HepG2 (cell line): ENCODE data around the gene MAPK1. TPM values are rescaled to one million over a fixed set of nuclear protein-coding genes. Genes with fewer than 3 reads are reported as not detected.
A peak's percentile ranks its signal among the peaks of the same experiment; 100 is the strongest.

ENCODE experiments used
- AGO1 ChIP-seq: fragments of 200-400 bp; formaldehyde crosslinking; IDR thresholded peaks from 2 replicates; pipeline ENCODE4 v1.6.1; 2017; ENCODE audit warnings: mild to moderate bottlenecking, low read depth, low read length, moderate library complexity; ENCODE audit not compliant: poor library complexity, severe bottlenecking
- IKZF4 ChIP-seq: sonication (generic); formaldehyde crosslinking; IDR thresholded peaks from 2 replicates; pipeline ENCODE4 v1.5.1; 2020; ENCODE audit warnings: borderline replicate concordance, mild to moderate bottlenecking, low read depth, missing genetic modification reagents; ENCODE audit errors: not compliant biosample characterization
- NAIF1 ChIP-seq: sonication (generic); formaldehyde crosslinking; IDR thresholded peaks from 2 replicates; pipeline ENCODE4 v1.5.0; 2020; ENCODE audit warnings: mild to moderate bottlenecking, missing genetic modification reagents, borderline replicate concordance
- NFE2L2 ChIP-seq: fragments of 150-350 bp; IDR thresholded peaks from 2 replicates; pipeline ENCODE4 v1.6.1; 2014; ENCODE audit warnings: low read length
- NR1H2 ChIP-seq: sonication (generic); formaldehyde crosslinking; IDR thresholded peaks from 2 replicates; pipeline ENCODE4 v1.8.1; 2022; ENCODE audit warnings: low read depth, missing genetic modification reagents, borderline replicate concordance
- PITX1 ChIP-seq: sonication (generic); formaldehyde crosslinking; IDR thresholded peaks from 2 replicates; pipeline ENCODE4 v1.5.1; 2020; ENCODE audit warnings: mild to moderate bottlenecking, missing genetic modification reagents
- RAD21 ChIP-seq: fragments of 450-650 bp; formaldehyde crosslinking; IDR thresholded peaks from 2 replicates; pipeline ENCODE4 v1.5.0; 2020; ENCODE audit warnings: mild to moderate bottlenecking
- SAP130 ChIP-seq: IDR thresholded peaks from 2 replicates; pipeline ENCODE4 v1.6.1; 2016; ENCODE audit warnings: low read depth
- ZFP37 ChIP-seq: sonication (generic); formaldehyde crosslinking; IDR thresholded peaks from 2 replicates; pipeline ENCODE4 v1.4.0; 2020; ENCODE audit warnings: missing genetic modification reagents, borderline replicate concordance
- ZNF207 ChIP-seq: fragments of 450-650 bp; IDR thresholded peaks from 2 replicates; pipeline ENCODE4 v1.6.1; 2016; ENCODE audit warnings: antibody characterized with exemption, borderline replicate concordance
- ZNF441 ChIP-seq: sonication (generic); formaldehyde crosslinking; IDR thresholded peaks from 2 replicates; pipeline ENCODE4 v1.7.0; 2021; ENCODE audit warnings: missing genetic modification reagents, borderline replicate concordance
- ZNF451 ChIP-seq: sonication (generic); formaldehyde crosslinking; IDR thresholded peaks from 2 replicates; pipeline ENCODE4 v1.5.0; 2020; ENCODE audit warnings: mild to moderate bottlenecking, missing genetic modification reagents
- ZNF468 ChIP-seq: sonication (generic); formaldehyde crosslinking; IDR thresholded peaks from 2 replicates; pipeline ENCODE4 v1.8.0; 2022; ENCODE audit warnings: mild to moderate bottlenecking, moderate library complexity, missing genetic modification reagents
- ZNF558 ChIP-seq: sonication (generic); formaldehyde crosslinking; IDR thresholded peaks from 2 replicates; pipeline ENCODE4 v1.9.0; 2022; ENCODE audit warnings: mild to moderate bottlenecking, missing genetic modification reagents, borderline replicate concordance
- ZNF788 ChIP-seq: sonication (generic); formaldehyde crosslinking; IDR thresholded peaks from 2 replicates; pipeline ENCODE4 v1.5.0; 2020; ENCODE audit warnings: mild to moderate bottlenecking, missing genetic modification reagents, borderline replicate concordance
- polyA plus RNA-seq, 8 experiments: library from polyadenylated mRNA; depleted of rRNA in 3 of 8; stranded (reverse) in 7 of 8; unstranded in 1 of 8; fragments of >200 nt; fragmentation: Illumina TruSeq in 4 of 8; extraction: Trizol in 4 of 8; gene quantifications; 2 replicates each; pipeline versions ENCODE4 v1.2.1 to v1.2.3, GENCODE V29; 2011 to 2016; ENCODE audit warnings: low read depth in 4 of 8, missing spikeins in 1 of 8, mixed read lengths in 1 of 8; ENCODE audit not compliant: insufficient read depth in 1 of 8
- total RNA-seq, 5 experiments: library from RNA; depleted of rRNA; stranded (reverse); fragments of >200 nt; fragmentation: Illumina TruSeq; extraction: Trizol; gene quantifications; 2 replicates each; pipeline ENCODE4 v1.2.3, GENCODE V29; 2016; ENCODE audit warnings: low read depth in 1 of 5
- TF ChIP-seq, protein P1 (sequence below): IDR thresholded peaks from 2 replicates; pipeline ENCODE4 v1.6.1; 2016; ENCODE audit warnings: low read depth, borderline replicate concordance
- TF ChIP-seq, protein P2 (sequence below): sonication (generic); formaldehyde crosslinking; IDR thresholded peaks from 2 replicates; pipeline ENCODE4 v1.4.0; 2020; ENCODE audit warnings: missing genetic modification reagents, low read depth, mild to moderate bottlenecking, borderline replicate concordance
- TF ChIP-seq, protein P3 (sequence below): sonication (generic); formaldehyde crosslinking; IDR thresholded peaks from 2 replicates; pipeline ENCODE4 v1.8.1; 2023; ENCODE audit warnings: mild to moderate bottlenecking, missing genetic modification reagents
- TF ChIP-seq, protein P4 (sequence below): sonication (generic); formaldehyde crosslinking; IDR thresholded peaks from 2 replicates; pipeline ENCODE4 v1.4.0; 2020; ENCODE audit warnings: missing genetic modification reagents, borderline replicate concordance
- TF ChIP-seq, protein P5 (sequence below): sonication (generic); formaldehyde crosslinking; IDR thresholded peaks from 2 replicates; pipeline ENCODE4 v1.5.0; 2020; ENCODE audit warnings: missing genetic modification reagents, mild to moderate bottlenecking, borderline replicate concordance
- TF ChIP-seq, protein P6 (sequence below): sonication (generic); formaldehyde crosslinking; IDR thresholded peaks from 2 replicates; pipeline ENCODE4 v1.5.0; 2020; ENCODE audit warnings: mild to moderate bottlenecking, missing genetic modification reagents, moderate library complexity

The MAPK1 gene
- total and polyA plus RNA-seq, 2 of the 13 experiments (the other 11 are each of a cell fraction or from before 2014, with no cell fraction given): 107 to 114 TPM

DNA sequence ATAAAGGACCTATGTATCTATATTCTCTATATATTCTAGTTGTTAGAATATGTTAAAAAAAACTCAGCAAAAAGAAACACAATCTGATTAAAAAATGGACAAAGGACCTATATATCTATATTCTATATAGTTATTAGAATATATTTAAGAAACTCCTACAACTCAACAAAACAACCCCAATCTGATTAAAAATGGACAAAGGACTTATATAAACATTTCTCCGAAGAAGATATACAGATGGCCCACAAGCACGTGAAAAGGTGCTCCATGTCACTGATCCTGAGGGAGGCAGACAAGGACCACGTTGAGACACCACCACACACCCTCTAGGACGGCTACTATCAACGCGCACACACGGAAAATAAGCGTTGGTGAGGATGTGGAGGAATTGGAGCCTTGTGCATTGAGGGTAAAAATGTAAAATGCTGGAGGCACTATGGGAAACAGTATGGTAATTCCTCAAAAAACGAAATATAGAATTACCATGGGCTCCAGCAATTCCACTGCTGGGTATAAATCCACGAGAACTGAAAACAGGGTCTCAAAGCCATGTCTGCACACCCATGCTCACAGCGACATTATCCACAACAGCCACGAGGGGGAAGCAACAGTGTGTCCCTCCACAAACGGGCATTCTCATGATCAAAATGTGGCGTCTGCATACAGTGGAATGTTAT lies 154.6 kb downstream of the MAPK1 start (continued):
- TF ChIP-seq, protein P1, sequence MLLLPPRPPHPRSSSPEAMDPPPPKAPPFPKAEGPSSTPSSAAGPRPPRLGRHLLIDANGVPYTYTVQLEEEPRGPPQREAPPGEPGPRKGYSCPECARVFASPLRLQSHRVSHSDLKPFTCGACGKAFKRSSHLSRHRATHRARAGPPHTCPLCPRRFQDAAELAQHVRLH (CRISPR knock-in tag): 0 out of 2 replicates have a peak, but pooled peaks have one; percentile 30
- TF ChIP-seq NR1H2 (CRISPR knock-in tag) (no peak), ZNF558 (CRISPR knock-in tag) (no peak), IKZF4 (CRISPR knock-in tag) (no peak), SAP130 (peak; percentile 42; the same call in 1 of the 2 replicates), ZNF207 (no peak), ZNF441 (CRISPR knock-in tag) (no peak), PITX1 (CRISPR knock-in tag) (no peak), ZNF451 (CRISPR knock-in tag) (no peak), ZFP37 (CRISPR knock-in tag) (no peak), ZNF788 (CRISPR knock-in tag) (peak; percentile 23; the same call in 1 of the 2 replicates), RAD21 (CRISPR knock-in tag) (peak; percentile 69), NFE2L2 (no peak), NAIF1 (CRISPR knock-in tag) (no peak), ZNF468 (CRISPR knock-in tag) (no peak), AGO1 (no peak)
- TF ChIP-seq, protein P2, sequence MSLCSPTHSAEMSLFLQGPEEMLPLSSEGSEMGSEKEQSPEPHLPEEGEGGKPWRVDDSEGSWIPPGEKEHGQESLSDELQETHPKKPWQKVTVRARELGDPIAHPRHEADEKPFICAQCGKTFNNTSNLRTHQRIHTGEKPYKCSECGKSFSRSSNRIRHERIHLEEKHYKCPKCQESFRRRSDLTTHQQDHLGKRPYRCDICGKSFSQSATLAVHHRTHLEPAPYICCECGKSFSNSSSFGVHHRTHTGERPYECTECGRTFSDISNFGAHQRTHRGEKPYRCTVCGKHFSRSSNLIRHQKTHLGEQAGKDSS (CRISPR knock-in tag): 0 out of 2 replicates have a peak, but pooled peaks have one; percentile 51
- TF ChIP-seq, protein P3, sequence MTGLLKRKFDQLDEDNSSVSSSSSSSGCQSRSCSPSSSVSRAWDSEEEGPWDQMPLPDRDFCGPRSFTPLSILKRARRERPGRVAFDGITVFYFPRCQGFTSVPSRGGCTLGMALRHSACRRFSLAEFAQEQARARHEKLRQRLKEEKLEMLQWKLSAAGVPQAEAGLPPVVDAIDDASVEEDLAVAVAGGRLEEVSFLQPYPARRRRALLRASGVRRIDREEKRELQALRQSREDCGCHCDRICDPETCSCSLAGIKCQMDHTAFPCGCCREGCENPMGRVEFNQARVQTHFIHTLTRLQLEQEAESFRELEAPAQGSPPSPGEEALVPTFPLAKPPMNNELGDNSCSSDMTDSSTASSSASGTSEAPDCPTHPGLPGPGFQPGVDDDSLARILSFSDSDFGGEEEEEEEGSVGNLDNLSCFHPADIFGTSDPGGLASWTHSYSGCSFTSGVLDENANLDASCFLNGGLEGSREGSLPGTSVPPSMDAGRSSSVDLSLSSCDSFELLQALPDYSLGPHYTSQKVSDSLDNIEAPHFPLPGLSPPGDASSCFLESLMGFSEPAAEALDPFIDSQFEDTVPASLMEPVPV (CRISPR knock-in tag): no peak
- TF ChIP-seq, protein P4, sequence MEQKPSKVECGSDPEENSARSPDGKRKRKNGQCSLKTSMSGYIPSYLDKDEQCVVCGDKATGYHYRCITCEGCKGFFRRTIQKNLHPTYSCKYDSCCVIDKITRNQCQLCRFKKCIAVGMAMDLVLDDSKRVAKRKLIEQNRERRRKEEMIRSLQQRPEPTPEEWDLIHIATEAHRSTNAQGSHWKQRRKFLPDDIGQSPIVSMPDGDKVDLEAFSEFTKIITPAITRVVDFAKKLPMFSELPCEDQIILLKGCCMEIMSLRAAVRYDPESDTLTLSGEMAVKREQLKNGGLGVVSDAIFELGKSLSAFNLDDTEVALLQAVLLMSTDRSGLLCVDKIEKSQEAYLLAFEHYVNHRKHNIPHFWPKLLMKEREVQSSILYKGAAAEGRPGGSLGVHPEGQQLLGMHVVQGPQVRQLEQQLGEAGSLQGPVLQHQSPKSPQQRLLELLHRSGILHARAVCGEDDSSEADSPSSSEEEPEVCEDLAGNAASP (CRISPR knock-in tag): no peak
- TF ChIP-seq, protein P5, sequence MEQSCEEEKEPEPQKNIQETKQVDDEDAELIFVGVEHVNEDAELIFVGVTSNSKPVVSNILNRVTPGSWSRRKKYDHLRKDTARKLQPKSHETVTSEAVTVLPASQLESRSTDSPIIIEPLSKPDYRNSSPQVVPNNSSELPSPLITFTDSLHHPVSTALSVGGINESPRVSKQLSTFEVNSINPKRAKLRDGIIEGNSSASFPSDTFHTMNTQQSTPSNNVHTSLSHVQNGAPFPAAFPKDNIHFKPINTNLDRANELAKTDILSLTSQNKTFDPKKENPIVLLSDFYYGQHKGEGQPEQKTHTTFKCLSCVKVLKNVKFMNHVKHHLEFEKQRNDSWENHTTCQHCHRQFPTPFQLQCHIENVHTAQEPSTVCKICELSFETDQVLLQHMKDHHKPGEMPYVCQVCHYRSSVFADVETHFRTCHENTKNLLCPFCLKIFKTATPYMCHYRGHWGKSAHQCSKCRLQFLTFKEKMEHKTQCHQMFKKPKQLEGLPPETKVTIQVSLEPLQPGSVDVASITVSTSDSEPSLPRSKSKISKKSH: no peak
- TF ChIP-seq, protein P6, sequence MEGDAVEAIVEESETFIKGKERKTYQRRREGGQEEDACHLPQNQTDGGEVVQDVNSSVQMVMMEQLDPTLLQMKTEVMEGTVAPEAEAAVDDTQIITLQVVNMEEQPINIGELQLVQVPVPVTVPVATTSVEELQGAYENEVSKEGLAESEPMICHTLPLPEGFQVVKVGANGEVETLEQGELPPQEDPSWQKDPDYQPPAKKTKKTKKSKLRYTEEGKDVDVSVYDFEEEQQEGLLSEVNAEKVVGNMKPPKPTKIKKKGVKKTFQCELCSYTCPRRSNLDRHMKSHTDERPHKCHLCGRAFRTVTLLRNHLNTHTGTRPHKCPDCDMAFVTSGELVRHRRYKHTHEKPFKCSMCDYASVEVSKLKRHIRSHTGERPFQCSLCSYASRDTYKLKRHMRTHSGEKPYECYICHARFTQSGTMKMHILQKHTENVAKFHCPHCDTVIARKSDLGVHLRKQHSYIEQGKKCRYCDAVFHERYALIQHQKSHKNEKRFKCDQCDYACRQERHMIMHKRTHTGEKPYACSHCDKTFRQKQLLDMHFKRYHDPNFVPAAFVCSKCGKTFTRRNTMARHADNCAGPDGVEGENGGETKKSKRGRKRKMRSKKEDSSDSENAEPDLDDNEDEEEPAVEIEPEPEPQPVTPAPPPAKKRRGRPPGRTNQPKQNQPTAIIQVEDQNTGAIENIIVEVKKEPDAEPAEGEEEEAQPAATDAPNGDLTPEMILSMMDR: peak; percentile 85
